GM12891 (cell line): ENCODE results near the gene UBA5.

ENCODE experiments used
- PAX5 ChIP-seq: IDR thresholded peaks from 2 replicates; pipeline ENCODE4 v1.6.1; 2011; ENCODE audit warnings: low read length, moderate library complexity, mild to moderate bottlenecking; ENCODE audit not compliant: insufficient read depth, severe bottlenecking
- POLR2A ChIP-seq: IDR thresholded peaks from 2 replicates; pipeline ENCODE4 v1.6.1; 2011; ENCODE audit warnings: low read depth, low read length, control low read depth
- POLR2AphosphoS5 ChIP-seq: IDR thresholded peaks from 2 replicates; pipeline ENCODE4 v1.6.1; 2011; ENCODE audit warnings: low read depth, low read length, control low read depth
- TAF1 ChIP-seq: IDR thresholded peaks from 2 replicates; pipeline ENCODE4 v1.6.1; 2011; ENCODE audit warnings: low read depth, low read length, control low read depth

GRCh38 chr3:132637590-132637989 is 22.5 kb upstream of the UBA5 start:
- no peak for TF ChIP-seq POLR2AphosphoS5
- no peak for TF ChIP-seq TAF1
- no peak for TF ChIP-seq POLR2A
- no peak for TF ChIP-seq PAX5
